Activated CD4-positive, alpha-beta T cell treated with anti-CD3 and anti-CD28 coated beads for 24 hours (primary cell): ENCODE data around the gene TP53BP1.

Experiments
- DNase-seq, 2 donors: peaks; one replicate each; pipeline ENCODE4 v3.0.0-alpha.2; 2020; ENCODE audit warnings: low read depth in 2 of 2

Gene TP53BP1

DNA sequence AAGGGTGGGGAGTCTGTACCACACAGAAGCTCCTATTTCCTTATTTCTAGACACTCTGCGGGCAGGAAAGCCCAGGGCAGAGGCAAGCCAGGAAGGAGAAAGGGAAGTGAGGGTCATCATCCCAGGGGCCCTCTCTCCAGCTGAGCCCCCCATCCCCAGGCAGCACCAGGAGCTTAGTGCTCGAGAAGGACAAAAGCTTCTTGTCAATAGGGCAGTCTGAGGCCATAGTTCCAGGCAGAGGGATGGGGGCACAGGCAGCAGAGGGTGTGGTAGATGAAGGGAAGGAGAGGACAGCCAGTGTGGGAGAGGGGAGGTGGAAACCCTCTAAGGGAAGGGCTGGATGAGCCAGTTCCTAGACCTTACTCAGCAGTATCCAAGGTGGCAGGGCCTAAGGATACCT, 27.2 kb upstream of the TP53BP1 start:
- DNase-seq = no peak

DNA sequence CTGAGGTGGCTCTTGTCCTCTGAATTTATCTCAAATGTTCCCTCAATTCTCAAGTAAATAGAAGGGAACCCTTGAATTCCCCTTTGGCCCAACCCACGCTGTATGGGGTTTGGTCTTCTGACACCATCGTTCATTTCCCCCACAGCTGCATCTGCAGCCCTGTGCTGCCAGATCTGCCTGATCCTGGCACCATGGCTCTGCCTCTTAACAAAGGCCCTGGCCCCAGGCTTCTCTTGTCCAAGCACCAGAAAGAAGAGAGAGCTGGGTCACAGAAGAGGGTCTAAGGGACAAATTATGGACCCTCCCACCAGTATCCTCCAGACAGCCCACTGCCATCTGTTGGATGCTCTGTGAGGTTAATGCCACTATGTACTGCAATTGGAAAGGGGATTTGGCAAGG, 26.2 kb upstream of the TP53BP1 start:
- DNase-seq = no peak

GRCh38 chr15:43518197-43518761, 25.3 kb upstream of the TP53BP1 start:
- no peak for DNase-seq

DNA sequence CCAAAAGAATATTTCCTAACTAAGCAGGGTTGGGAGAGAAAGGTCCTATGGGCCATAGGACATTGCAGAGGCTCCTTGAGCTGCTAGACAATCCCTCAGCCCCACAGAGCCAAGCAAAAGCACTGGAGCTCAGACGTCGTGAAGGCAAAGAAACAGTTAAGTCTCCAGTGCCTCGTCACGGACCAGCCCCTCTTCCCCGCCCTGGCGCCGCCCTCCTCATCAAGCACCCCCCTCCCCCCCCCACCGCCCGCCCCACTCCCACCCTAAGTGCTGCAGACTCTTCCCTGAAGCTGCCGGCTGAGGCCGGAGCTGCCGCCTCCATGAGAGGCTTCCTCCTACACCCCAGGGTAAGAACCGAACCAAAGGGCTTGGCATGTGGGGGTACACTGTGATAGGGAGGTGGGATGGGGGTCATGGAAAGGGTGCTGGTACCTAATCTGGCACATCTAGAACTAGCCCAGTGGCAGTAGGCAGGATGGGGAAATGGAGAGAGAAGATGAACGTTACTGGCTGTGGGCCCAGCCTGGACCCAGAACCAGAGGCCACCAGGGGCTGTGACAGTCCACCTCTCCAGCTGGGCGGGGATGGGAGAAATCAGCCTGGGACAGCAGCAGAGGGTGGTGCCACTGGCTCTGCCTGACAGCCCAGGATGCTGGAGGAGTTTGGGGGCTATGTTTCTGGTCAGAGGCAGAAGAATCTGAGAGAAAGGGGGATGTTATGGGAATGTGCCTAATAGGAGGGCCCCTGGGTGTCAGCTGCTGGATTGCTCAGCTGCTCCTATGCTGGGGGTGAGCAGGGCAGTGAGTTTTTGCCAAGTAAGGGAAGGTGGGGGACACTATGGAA, 24.6 kb upstream of the TP53BP1 start, which contains the start of gene MAP1A:
Gene MAP1A (plus strand): TSS at position 255 of the 843 bp plus-strand sequence. CDS start 3,866 bp downstream, outside the sequence.
- no peak for DNase-seq

GRCh38 chr15:43516801-43517353, 23.9 kb upstream of the TP53BP1 start:
- DNase-seq = no peak

- no peak for DNase-seq
These were observed 23.2 kb upstream of the TP53BP1 start for GRCh38 chr15:43516185-43516584.

DNA sequence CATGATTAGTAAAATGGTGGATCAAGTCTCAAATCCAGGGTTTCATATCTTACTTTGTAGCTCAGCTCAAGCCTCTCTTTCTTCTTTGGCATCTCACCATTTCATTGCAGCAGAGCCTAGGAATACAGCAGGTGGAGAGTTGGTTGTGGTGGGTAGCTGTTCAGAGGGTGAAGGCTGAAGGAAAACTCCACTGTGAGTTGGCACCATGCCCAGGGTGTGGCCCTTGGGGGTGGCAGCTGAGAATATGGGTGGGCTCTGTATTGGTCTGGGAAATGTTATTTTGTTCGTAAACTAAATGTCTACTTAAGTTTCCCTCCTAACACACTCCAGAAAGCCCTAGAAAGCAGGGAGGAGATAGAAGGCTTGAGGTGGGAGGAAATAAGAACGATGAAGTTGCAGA, 22.8 kb upstream of the TP53BP1 start:
- DNase-seq = no peak

DNA sequence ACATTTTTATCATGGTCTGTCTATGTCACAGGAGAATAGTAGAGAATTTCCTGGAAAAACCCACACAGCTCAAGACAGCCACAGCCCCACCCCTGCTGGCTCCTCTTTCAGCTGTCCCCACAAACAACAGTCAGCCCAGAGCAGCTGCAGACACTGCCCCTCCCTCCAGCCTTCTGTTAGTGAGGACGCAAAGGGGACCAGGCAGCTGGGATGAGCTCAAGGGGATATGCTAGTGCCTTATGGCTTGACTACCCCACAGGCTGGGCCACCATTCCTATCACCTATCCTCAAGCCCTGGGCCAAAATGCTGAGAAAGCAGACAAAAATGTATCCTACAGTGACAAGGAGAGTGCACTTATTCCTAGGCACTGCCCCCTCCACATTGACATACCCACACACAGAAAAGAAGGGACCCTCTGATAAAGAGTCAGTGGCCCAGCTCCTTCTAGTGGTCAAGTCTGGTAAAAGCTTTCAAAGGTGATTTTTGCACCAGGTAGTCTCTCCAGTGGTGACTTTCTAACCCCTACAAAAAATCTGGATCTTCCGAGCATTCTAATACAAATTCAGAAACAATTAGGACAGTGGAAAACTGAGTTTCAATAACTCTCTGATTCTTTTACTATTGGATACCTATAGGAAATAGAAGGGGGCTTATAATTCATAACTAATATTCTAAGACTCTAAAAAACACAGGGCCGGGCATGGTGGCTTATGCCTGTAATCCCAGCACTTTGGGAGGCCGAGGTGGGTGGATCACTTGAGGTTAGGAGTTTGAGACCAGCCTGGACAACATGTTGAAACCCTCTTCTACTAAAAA, 21.5 kb upstream of the TP53BP1 start:
- DNase-seq = no peak

- DNase-seq = no peak
These were observed 20.6 kb upstream of the TP53BP1 start for GRCh38 chr15:43513550-43513949.

DNA sequence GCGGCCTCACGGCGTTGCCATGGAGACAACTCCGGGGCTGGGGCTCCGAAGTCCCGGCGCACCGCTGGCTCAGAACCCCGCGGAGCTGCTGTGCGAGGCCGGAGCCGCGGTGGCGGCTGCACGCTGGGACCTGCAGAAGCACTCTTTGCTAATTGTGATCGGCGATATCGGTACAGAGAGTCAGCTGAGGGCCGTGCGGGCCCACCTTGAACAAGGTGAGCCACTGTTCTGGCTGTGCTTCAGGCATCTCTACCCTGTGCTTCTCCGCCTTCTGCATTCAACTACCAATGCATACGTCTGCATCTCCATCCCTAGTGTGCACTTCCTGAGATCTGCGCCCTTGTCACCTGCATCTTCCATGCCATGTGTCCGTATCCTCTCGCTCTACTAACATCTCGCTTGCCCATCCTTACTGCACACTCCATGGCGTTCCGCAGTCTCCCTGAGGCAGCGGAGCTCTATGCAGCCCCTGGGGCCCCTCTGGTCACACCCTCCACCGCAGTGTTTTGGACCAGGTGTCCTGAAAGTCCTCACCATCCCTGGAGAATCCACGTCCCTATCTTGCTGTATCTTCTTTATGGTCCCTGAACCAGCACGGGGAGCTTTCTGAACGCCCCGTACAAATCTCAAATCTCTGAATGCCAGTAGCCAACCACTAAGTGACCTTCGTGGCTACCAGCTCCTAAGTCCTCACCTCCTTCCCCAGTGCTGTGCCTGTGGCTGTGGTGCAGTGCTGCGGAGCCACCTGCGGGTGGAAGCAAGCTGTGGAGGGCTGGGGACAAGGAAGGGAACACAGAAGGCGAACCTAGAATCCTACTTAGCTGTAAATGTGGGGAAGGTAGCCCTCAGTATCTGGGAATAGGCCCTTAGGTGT, 18.3 kb upstream of the TP53BP1 start:
- no peak for DNase-seq

- DNase-seq = peak; percentile 93 to 94
These were observed 17.4 kb upstream of the TP53BP1 start for GRCh38 chr15:43510200-43511011.

DNA sequence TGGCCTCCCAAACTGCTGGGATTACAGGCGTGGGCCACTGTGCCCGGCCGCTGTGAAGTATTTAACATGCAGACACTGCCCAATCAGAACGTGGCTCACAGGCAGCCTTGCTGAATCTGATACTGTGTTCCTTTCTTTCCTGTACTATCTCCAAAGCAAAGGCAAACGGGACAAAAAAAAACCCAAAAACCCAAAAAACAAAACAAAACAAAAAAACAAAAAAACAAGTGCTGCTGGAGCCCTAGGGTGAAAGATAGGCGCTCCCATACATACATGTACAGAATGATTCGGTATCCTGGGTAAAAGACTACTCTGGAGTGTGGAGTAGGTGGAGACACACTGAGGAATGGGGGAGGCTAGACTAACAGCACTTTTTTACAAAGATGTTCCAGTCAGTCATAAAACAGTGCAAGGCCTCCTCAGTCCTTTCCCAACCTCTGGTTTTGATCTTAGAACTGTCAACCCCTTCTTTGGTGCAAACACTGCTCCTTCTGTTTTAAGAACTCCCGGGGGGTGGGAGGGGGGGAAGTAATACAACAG, 16.8 kb upstream of the TP53BP1 start:
- DNase-seq = no peak

- no peak for DNase-seq
These were observed 16.2 kb upstream of the TP53BP1 start for GRCh38 chr15:43508991-43509659.

GRCh38 chr15:43508421-43508820, 15.5 kb upstream of the TP53BP1 start:
- no peak for DNase-seq

DNA sequence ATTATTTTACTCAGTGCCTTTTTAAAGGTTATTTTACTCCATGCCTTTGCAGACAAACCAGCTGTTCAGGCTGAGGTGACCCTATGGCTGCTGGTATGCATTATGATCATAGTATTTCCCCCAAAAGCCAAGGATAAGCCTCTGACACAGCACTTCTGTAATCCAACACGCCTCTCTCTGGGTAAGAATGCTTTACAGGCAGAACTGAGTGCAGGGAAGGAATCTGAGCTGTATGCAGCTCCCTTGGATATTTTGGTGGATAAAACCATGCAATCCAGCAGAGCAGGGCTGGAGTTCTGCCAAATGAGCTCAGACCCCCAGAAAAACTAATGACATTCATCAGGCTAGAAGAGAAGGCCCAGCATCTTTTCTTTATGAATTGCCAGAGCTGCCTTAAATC, 12.8 kb upstream of the TP53BP1 start:
- no peak for DNase-seq

- no peak for DNase-seq
These were observed 6.7 kb upstream of the TP53BP1 start for GRCh38 chr15:43499635-43500034.

DNA sequence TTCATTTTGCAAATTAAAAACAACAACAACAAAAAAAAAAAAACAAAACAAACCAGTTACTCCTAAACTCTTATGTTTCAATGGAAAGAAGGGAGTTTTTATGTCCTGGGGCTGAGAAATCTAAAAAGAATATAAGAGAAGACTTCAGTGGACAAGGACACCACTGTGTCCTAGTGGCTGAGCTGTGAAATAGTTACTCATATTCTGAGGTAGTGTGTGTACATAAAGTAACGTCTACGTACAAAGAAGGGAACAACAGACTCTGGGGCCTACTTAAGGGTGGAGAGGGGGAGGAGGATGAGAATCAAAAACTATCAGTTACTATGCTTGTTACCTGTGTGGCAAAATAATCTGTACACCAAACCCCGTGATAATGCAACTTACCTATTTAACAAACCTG, 6.0 kb upstream of the TP53BP1 start:
- no peak for DNase-seq

GRCh38 chr15:43493703-43494472, 932 bp upstream of the TP53BP1 start:
- no peak for DNase-seq

DNA sequence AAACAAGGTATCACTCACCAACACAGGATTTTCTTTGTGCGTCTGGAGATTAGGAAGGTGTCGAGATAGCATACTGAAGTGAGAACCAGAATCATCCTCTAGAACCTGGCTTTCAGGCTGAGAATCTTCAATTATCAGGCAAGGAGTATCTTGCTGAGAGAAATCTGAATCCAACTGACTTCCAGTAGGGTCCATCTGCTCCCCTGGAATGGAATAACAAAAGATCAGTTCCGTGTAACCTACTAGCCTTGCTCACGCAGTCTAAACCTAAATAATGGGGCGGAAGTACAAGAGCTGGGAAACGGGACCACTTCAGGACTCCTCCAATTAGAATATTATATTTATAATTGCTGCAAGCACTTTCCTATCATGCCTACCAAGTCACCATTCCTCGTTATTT, 690 bp downstream of the TP53BP1 start:
- DNase-seq = no peak
